AG10803 (cell line): ENCODE results near the gene TOE1.

Source experiments
- DNase-seq: peaks from one replicate; pipeline ENCODE4 v3.0.0; 2010; ENCODE audit warnings: low read depth
- H3K4me3 ChIP-seq: 2 replicates; pipeline ENCODE4 v1.5.1; 2011; ENCODE audit warnings: mild to moderate bottlenecking, low read length, control low read depth
- CTCF ChIP-seq: conservative IDR thresholded peaks from 2 replicates; pipeline ENCODE4 v1.5.1; 2011; ENCODE audit warnings: mild to moderate bottlenecking, low read length, control low read depth, inconsistent platforms

The TOE1 gene

DNA sequence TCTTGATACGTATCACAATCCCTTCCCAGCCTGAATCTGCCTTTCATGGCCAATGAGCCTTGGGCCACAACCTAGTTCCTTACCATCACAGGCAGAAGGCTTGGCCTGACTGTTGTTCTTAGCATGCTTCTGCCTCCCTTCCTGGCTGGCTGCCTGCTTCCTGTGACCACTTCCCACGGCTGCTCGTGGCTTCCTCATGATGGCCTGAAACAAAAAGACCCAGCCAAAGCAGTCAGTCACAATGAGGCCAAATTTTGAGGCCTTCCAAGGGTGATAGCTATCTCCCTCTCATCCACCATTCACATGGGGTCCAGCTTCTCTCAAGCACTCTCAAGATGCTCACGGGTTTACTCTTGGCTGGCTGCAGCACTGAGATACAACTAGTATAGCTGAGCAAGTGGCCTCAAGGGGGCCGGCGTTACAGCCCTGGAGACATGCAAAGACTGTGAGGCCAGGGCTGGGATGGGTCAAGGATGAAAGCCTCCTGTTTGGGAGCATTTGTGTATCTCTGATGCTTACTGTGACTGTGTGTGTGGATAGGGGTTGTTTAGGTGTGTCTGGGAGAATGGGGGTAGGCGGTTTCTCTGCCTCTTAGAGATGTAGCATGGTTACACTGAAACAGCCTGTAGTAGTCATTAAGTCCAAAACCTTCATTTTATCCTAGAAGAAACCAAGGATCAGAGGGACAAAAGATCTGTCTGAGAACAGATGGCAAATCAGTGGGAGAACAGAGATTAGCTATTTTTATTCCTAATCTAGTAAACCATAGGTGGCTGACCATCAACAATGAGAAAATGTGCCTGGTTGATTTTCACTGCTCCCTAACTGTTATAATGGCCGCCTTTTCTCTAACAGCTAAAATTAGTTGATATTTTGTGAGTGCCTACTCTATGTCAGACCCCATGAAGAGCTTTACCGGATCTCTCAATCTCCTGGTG is 5.4 kb upstream of the TOE1 start:
- TF ChIP-seq CTCF, result no peak
- H3K4me3 ChIP-seq, result no peak overlapping the region
- no peak for DNase-seq

- DNase-seq, result no peak
- no peak for TF ChIP-seq CTCF
- no peak overlapping the region for H3K4me3 ChIP-seq
Measured at GRCh38 chr1:45335855-45336324, 4.1 kb upstream of the TOE1 start.

- no peak overlapping the region for H3K4me3 ChIP-seq
- TF ChIP-seq CTCF, result no peak
- peak; percentile 10 for DNase-seq
Measured at GRCh38 chr1:45337630-45338325, 2.2 kb upstream of the TOE1 start.

DNA sequence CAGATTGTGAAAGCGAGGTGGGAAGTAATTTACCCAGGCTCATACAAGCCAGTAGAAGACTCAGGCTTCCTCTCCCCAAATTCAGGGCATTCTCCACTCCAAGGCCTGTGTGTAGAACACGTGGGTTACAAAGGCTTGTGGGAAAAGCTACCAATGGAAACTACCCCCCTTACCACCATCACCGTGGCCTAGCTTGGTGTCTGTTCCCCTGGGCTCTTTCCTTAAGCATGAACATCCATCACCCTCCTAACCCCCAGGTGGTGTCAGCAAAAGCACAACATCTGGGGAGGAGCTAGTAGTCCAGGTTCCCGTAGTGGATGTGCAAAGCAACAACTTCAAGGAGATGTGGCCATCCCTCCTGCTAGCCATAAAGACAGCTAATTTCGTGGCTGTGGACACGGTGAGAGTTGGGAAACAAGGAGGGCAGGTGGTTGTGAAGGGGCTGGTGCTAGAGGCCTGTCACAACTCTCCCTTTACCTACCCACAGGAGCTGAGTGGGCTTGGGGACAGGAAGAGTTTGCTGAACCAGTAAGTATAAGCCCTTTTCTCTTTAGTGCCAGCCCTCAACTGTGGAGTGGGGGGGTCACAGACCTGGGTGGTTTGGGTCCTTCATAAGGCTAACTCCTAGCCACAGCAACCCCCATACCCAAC is 971 bp downstream of the TOE1 start:
- no peak for TF ChIP-seq CTCF
- no peak for DNase-seq
- peak overlapping the region; percentile 95 for H3K4me3 ChIP-seq

GRCh38 chr1:45344499-45344898 is 4.5 kb downstream of the TOE1 start:
- no peak overlapping the region for H3K4me3 ChIP-seq
- DNase-seq, result no peak
- TF ChIP-seq CTCF, result no peak

DNA sequence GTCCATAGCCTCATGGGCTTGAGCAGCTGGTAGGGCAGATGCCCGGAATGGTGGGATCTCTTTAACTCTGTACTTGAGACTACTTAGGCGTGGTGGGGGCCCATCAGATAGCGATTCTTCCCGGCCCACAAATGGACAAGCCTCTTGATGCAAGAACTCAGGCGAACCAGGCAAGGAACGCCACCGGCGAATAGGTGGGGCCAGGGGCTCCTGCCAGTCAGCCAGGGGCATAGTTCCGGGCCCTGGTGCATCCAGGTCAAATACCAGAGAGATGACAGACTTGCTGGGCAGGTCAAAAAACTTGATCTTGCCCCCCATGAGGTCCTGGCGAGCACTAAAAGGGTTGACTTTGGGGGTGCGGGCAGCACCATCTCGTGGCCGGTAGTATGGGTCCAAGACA is 5.0 kb downstream of the TOE1 start:
- no peak for TF ChIP-seq CTCF
- DNase-seq, result no peak
- H3K4me3 ChIP-seq, result no peak overlapping the region
